ENCODE measurements around the gene LGALS7.

DNA sequence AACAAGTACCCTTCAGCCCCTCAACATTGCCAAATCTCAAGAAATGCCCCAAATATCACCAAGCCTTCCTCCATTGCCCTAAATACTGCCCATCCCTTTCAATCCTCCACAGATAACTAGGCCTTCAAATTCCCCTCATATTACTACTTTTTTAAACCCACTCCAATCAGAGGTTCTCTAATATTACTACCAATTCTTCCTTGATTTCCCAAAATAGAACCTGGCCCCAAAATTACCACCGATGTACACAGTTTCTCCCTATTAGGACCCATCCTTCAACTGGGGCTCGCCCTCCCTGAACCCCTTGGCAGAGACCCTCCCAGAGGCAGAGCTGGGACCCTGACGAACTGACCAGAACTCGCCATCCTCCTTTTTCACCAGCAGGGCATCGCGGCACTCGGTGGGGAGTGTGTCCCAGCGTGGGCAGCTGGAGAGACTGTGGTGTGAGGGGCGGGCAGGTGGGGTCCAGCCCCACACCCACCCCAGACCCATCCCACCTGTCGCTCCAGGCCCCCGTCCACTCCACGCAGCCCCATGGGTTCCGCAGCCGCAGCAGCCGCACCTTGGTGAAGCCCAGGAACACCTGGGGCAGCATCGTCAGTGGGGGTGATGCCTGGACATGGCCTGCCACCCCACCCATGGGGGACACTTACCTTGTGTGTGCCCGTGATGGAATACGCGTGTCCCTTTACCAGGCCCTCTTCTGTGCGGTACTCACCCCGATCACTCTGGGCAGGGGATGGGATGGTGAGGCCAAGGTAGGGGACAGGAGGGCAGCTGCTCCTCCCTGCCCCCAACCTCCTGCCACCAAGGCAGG is 35.2 kb downstream of the LGALS7 start:
- no peak for TF ChIP-seq POLR2A (IDR thresholded peaks at IDR 0.05)
- TF ChIP-seq, protein P1, sequence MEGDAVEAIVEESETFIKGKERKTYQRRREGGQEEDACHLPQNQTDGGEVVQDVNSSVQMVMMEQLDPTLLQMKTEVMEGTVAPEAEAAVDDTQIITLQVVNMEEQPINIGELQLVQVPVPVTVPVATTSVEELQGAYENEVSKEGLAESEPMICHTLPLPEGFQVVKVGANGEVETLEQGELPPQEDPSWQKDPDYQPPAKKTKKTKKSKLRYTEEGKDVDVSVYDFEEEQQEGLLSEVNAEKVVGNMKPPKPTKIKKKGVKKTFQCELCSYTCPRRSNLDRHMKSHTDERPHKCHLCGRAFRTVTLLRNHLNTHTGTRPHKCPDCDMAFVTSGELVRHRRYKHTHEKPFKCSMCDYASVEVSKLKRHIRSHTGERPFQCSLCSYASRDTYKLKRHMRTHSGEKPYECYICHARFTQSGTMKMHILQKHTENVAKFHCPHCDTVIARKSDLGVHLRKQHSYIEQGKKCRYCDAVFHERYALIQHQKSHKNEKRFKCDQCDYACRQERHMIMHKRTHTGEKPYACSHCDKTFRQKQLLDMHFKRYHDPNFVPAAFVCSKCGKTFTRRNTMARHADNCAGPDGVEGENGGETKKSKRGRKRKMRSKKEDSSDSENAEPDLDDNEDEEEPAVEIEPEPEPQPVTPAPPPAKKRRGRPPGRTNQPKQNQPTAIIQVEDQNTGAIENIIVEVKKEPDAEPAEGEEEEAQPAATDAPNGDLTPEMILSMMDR (IDR thresholded peaks at IDR 0.05): no peak

All from vagina (tissue), 2 donors.